GM08714 (cell line): ENCODE measurements around the gene TMEM184C.

Experiments
- H3K4me3 ChIP-seq: fragments of 200-500 bp; sonication (Bioruptor generic); 2 replicates; pipeline ENCODE4 v1.5.1; 2014; ENCODE audit warnings: mild to moderate bottlenecking, low read length, inconsistent platforms
- ZNF274 ChIP-seq: IDR thresholded peaks from 2 replicates; pipeline ENCODE4 v1.6.1; 2012; ENCODE audit warnings: mild to moderate bottlenecking, low read depth, low read length

TMEM184C gene

GRCh38 chr4:147617173-147617840 is at the start of gene TMEM184C:
Gene TMEM184C, plus strand, starts transcription at chr4:147617397. Its CDS starts 560 bp downstream, at chr4:147617957.
- TF ChIP-seq ZNF274: no peak
- peak within 1 kb of the TSS; percentile 80 for H3K4me3 ChIP-seq

- TF ChIP-seq ZNF274: no peak
These were observed 46.6 kb upstream of the TMEM184C start for GRCh38 chr4:147570616-147571015.

GRCh38 chr4:147571036-147571770 is 46.0 kb upstream of the TMEM184C start:
- TF ChIP-seq ZNF274: no peak
- H3K4me3 ChIP-seq: no peak overlapping the region

More at GRCh38 chr4:147570616-147571015, 46.6 kb upstream of the TMEM184C start:
- H3K4me3 ChIP-seq: no peak overlapping the region

GRCh38 chr4:147576084-147576483 is 41.1 kb upstream of the TMEM184C start:
- TF ChIP-seq ZNF274: no peak
- no peak overlapping the region for H3K4me3 ChIP-seq

- no peak for TF ChIP-seq ZNF274
- H3K4me3 ChIP-seq: no peak overlapping the region
These were observed 39.1 kb upstream of the TMEM184C start for GRCh38 chr4:147578051-147578476.

- H3K4me3 ChIP-seq: no peak overlapping the region
- TF ChIP-seq ZNF274: no peak
These were observed 38.6 kb upstream of the TMEM184C start for GRCh38 chr4:147578593-147578992.

GRCh38 chr4:147580396-147580795 is 36.8 kb upstream of the TMEM184C start:
- no peak overlapping the region for H3K4me3 ChIP-seq

GRCh38 chr4:147581606-147582350 is 35.4 kb upstream of the TMEM184C start:
- TF ChIP-seq ZNF274: no peak
- H3K4me3 ChIP-seq: no peak overlapping the region

More at GRCh38 chr4:147580396-147580795, 36.8 kb upstream of the TMEM184C start:
- TF ChIP-seq ZNF274: no peak

GRCh38 chr4:147582386-147583060 is 34.7 kb upstream of the TMEM184C start:
- H3K4me3 ChIP-seq: no peak overlapping the region
- TF ChIP-seq ZNF274: no peak

GRCh38 chr4:147583876-147584275 is 33.3 kb upstream of the TMEM184C start:
- no peak for TF ChIP-seq ZNF274
- no peak overlapping the region for H3K4me3 ChIP-seq

- no peak for TF ChIP-seq ZNF274
- no peak overlapping the region for H3K4me3 ChIP-seq
These were observed 31.2 kb upstream of the TMEM184C start for GRCh38 chr4:147586032-147586431.

GRCh38 chr4:147586637-147587036 is 30.6 kb upstream of the TMEM184C start:
- H3K4me3 ChIP-seq: no peak overlapping the region
- no peak for TF ChIP-seq ZNF274

- TF ChIP-seq ZNF274: no peak
- no peak overlapping the region for H3K4me3 ChIP-seq
These were observed 30.2 kb upstream of the TMEM184C start for GRCh38 chr4:147587041-147587440.

GRCh38 chr4:147589586-147589985 is 27.6 kb upstream of the TMEM184C start:
- no peak overlapping the region for H3K4me3 ChIP-seq
- no peak for TF ChIP-seq ZNF274
